Adrenal gland (tissue), 5 donors: ENCODE data around the gene NPFF.
A peak's percentile ranks its signal among the peaks of the same experiment; 100 is the strongest.

ENCODE experiments used
- CTCF ChIP-seq, 6 experiments: fragments of 450-650 bp in 4 of 6; fragments of 200-600 bp in 2 of 6; sonication (generic) in 1 of 6; IDR thresholded peaks; 1 replicate in 5 of 6; 2 replicates in 1 of 6; pipeline versions ENCODE4 v1.5.1 to v1.8.0; 2016 to 2021; ENCODE audit warnings: antibody characterized with exemption in 6 of 6, mild to moderate bottlenecking in 2 of 6, moderate library complexity in 1 of 6
- POLR2A ChIP-seq, 2 donors: fragments of 450-650 bp; IDR thresholded peaks; one replicate each; pipeline ENCODE4 v1.6.1; 2017; ENCODE audit warnings: antibody characterized with exemption in 2 of 2, mild to moderate bottlenecking in 2 of 2, moderate library complexity in 1 of 2
- donor health status: DM: no; HTN: no; CAD: no.

- TF ChIP-seq CTCF (IDR thresholded peaks at IDR 0.05) (no peak), POLR2A (IDR thresholded peaks at IDR 0.05) (peak; percentile 97)
These were observed 7.0 kb downstream of the NPFF start for GRCh38 chr12:53500142-53500775.
